ENCODE results near the gene MYO5C.
"Not testable (repeated sequence)": the region's sequence is repeated elsewhere in the genome, so short reads cannot be mapped to it uniquely, and the experiment has no call there.

Gene MYO5C

DNA sequence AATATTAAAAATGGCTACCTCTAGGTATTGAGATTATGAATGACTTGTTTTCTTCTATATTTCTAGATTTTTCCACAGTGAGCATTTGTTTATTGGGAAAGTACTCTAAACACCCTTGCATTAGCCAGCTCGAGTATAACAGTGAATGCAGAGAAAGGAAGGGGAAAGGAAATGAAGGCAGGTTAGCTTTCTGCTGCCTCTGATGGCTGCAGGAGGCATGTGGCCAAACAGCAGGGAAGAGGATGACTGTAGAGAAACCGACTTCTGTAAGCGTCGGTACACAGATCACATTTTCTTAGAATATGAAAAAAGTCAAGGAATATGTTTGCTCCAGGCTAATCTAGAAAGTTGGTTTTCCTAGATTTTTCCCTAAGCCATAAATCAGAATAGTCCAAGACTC lies 124.2 kb downstream of the MYO5C start:
- TF ChIP-seq, protein P1, sequence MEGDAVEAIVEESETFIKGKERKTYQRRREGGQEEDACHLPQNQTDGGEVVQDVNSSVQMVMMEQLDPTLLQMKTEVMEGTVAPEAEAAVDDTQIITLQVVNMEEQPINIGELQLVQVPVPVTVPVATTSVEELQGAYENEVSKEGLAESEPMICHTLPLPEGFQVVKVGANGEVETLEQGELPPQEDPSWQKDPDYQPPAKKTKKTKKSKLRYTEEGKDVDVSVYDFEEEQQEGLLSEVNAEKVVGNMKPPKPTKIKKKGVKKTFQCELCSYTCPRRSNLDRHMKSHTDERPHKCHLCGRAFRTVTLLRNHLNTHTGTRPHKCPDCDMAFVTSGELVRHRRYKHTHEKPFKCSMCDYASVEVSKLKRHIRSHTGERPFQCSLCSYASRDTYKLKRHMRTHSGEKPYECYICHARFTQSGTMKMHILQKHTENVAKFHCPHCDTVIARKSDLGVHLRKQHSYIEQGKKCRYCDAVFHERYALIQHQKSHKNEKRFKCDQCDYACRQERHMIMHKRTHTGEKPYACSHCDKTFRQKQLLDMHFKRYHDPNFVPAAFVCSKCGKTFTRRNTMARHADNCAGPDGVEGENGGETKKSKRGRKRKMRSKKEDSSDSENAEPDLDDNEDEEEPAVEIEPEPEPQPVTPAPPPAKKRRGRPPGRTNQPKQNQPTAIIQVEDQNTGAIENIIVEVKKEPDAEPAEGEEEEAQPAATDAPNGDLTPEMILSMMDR (IDR thresholded peaks at IDR 0.05; ENCODE audit: low read depth, low read length, missing control alignments), result peak; percentile 38
- peak; percentile 16 for DNase-seq

DNA sequence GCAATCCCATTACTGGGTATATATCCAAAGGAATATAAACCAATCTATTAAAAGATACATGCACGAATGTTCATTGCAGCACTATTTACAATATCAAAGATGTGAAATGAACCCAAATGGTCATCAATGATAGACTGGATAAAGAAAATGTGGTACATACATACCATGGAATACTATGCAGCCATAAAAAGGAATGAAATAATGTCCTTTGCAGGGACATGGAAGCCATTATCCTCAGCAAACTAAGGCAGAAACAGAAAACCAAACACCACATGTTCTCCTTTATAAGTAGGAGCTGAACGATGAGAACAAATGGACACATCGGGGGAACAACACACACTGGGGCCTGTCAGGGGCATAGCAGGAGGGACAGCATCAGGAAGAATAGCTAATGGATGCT lies 125.4 kb downstream of the MYO5C start:
- H3K4me3 ChIP-seq (ENCODE audit: low read depth, low read length); H3K27ac ChIP-seq; H3K27me3 ChIP-seq (replicated peaks); DNase-seq; H3K36me3 ChIP-seq (replicated peaks); in situ Hi-C loops (cut with HindIII; ENCODE audit: low pct_ligation_motif_present, low sequenced_read_pairs): not testable (repeated sequence)

More for the DNA sequence above, 124.2 kb downstream of the MYO5C start:
- Histone ChIP-seq H3K27me3 (replicated peaks) (no peaks in the 10 kb centered on the region), H3K27ac (no peak overlapping the region), H3K36me3 (replicated peaks) (no peaks in the 10 kb centered on the region), H3K4me3 (ENCODE audit: low read depth, low read length) (no peak overlapping the region)
- in situ Hi-C loops (cut with HindIII; ENCODE audit: low pct_ligation_motif_present, low sequenced_read_pairs), result no loop called here

DNA sequence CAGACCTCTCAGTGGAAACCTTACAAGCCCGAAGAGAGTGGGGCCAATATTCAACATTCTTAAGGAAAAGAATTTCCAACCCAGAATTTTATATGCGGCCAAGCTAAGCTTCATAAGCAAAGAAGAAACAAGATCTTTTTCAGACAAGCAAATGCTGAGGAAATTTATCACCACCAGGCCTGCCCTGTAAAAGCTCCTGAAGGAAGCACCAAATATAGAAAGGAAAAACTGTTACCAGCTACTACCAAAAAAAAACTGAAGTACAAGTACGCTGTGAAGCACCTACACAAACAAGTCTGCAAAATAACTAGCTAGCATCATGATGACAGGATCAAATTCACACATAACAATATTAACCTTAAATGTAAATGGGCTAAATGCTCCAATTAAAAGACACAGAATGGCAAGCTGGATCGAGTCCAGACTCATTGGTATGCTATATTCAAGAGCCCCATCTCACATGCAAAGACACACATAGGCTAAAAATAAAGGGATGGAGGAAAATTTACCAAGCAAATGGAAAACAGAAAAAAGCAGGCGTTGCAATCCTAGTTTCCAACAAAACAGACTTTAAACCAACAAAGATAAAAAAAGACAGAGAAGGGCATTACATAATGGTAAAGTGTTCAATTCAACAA lies 130.0 kb downstream of the MYO5C start:
- H3K27me3 ChIP-seq (replicated peaks); DNase-seq; in situ Hi-C loops (cut with HindIII; ENCODE audit: low pct_ligation_motif_present, low sequenced_read_pairs); H3K36me3 ChIP-seq (replicated peaks); H3K4me3 ChIP-seq (ENCODE audit: low read depth, low read length); H3K27ac ChIP-seq: not testable (repeated sequence)

DNA sequence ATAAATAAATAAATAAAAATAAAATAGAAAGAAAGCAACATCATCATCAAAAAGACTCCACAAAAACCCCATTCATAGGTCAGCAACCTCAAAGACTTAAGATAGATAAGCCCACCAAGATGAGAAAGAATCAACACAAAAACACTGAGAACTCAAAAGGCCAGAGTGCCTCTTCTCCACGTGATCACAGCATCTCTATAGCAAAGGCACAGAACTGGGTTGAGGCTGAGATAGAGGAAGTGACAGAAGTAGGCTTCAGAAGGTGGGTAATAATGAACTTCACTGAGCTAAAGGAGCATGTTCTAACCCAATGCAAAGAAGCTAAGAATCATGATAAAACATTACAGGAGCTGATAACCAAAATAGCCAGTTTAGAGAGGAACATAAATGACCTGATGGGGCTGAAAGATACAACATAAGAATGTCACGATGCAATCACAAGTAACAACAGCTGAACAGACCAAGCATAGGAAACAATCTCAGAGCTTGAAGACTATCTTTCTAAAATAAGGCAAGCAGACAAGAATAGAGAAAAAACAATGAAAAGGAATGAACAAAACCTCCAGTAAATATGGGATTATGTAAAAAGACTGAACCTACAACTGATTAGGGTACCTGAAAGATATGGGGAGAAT lies 130.9 kb downstream of the MYO5C start:
- in situ Hi-C loops (cut with HindIII; ENCODE audit: low pct_ligation_motif_present, low sequenced_read_pairs), result no loop called here
- DNase-seq, result no peak
- TF ChIP-seq, protein P1 (IDR thresholded peaks at IDR 0.05; ENCODE audit: low read depth, low read length, missing control alignments), result no peak

DNA sequence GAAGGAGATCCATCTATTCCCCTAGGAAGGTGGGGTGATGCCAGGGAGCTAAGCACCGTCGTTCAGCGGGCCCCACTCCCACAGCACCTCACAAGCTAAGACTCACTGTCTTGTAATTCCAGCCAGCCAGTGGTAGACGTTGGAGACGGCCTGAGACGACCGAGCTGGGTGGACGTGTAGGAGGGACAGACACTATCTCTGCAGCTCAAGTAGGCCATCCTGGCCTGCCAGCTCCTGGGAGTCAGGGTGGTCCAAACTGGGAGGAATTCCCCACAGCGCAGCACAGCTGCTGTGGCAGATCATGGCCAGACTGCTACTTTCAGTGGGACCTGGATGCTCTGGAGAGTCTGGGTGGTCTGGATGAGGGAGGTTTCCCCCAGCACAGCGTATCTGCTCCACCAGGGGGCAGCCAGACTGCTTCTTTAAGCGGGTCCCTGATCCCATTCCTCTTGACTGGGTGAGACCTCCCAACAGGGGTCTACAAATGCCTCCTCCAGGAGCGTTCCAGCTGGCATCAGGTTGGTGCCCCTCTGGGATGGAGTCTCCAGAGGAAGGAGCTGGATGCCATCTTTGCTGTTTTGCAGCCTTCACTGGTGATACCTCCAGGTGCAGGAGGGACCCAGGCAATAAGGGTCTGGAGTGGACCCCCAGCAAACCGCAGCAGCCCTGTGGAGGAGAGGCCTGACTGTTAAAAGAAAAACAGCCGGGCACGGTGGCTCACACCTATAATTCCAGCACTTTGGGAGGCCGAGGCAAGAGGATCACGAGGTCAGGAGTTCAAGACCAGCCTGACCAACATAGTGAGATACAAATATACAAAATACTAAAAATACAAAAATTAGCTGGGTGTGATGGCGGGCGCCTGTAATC lies 132.0 kb downstream of the MYO5C start:
- no peak overlapping the region for H3K4me3 ChIP-seq (ENCODE audit: low read depth, low read length)
- in situ Hi-C loops (cut with HindIII; ENCODE audit: low pct_ligation_motif_present, low sequenced_read_pairs), result no loop called here
- no peak overlapping the region for H3K27ac ChIP-seq
- no peaks in the 10 kb centered on the region for H3K36me3 ChIP-seq (replicated peaks)
- no peak for DNase-seq
- TF ChIP-seq, protein P1 (IDR thresholded peaks at IDR 0.05; ENCODE audit: low read depth, low read length, missing control alignments), result peak; percentile 49
- H3K27me3 ChIP-seq (replicated peaks), result no peaks in the 10 kb centered on the region

More for the DNA sequence above, 130.9 kb downstream of the MYO5C start:
- Histone ChIP-seq H3K27ac (no peak overlapping the region), H3K4me3 (ENCODE audit: low read depth, low read length) (no peak overlapping the region), H3K36me3 (replicated peaks) (no peaks in the 10 kb centered on the region), H3K27me3 (replicated peaks) (no peaks in the 10 kb centered on the region)

DNA sequence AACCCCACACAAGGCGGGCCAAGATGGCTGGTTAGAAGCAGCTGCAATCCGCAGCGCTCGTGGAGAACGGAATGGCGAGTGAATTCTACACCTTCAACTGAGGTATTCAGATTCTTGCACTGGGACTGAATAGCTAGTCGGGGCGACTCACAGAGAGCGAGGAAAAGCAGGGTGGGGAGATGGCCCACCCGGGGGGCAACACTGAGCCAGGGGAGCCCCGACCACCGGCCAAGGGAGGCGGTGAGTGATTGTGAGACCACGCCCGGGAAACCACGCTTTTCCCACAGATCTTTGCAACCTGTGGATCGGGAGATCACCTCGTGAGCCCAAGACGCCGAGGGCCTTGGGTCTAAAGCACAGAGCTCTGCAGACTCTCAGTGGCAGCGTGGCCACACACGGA lies 132.7 kb downstream of the MYO5C start:
- H3K27me3 ChIP-seq (replicated peaks), result no peaks in the 10 kb centered on the region
- no peak overlapping the region for H3K27ac ChIP-seq
- no peak overlapping the region for H3K4me3 ChIP-seq (ENCODE audit: low read depth, low read length)
- TF ChIP-seq, protein P1 (IDR thresholded peaks at IDR 0.05; ENCODE audit: low read depth, low read length, missing control alignments), result no peak
- in situ Hi-C loops (cut with HindIII; ENCODE audit: low pct_ligation_motif_present, low sequenced_read_pairs), result no loop called here
- no peaks in the 10 kb centered on the region for H3K36me3 ChIP-seq (replicated peaks)
- no peak for DNase-seq

All from brain microvascular endothelial cell (primary cell).